ENCODE data around the gene UQCRQ. TPM values are rescaled to one million over a fixed set of nuclear protein-coding genes. Genes with fewer than 3 reads are reported as not detected.

UQCRQ gene
- total and polyA plus RNA-seq, 9 of the 15 experiments (the other 6 are each of a cell fraction or from before 2014, with no cell fraction given) = 235 to 2,421 (median 883) TPM

- TF ChIP-seq TCF15 (CRISPR knock-in tag; IDR thresholded peaks at IDR 0.05) (no peak), ETV1 (tag; conservative IDR thresholded peaks at IDR 0.05; ENCODE audit: low read depth) (peak; percentile 17; the same call in 1 of the 2 replicates), CBX2 (IDR thresholded peaks at IDR 0.05; ENCODE audit: insufficient read depth, low read length, poor library complexity, severe bottlenecking) (no peak), ZNF79 (CRISPR knock-in tag; IDR thresholded peaks at IDR 0.05; ENCODE audit: low read depth) (no peak), IRF2 (CRISPR knock-in tag; IDR thresholded peaks at IDR 0.05) (no peak), ETS1 (conservative IDR thresholded peaks at IDR 0.05; ENCODE audit: control insufficient read depth, low read depth, low read length) (0 out of 2 replicates have a peak, but pooled peaks have one; percentile 36), GABPA (tag; conservative IDR thresholded peaks at IDR 0.05; ENCODE audit: low read depth) (peak; percentile 97), TEAD4 (IDR thresholded peaks at IDR 0.05; ENCODE audit: low read length) (0 out of 2 replicates have a peak, but pooled peaks have one; percentile 4), TEAD4 (CRISPR knock-in tag; IDR thresholded peaks at IDR 0.05; ENCODE audit: borderline replicate concordance) (no peak), ILK (tag; IDR thresholded peaks at IDR 0.05; ENCODE audit: borderline replicate concordance, low read depth) (no peak), MCM2 (IDR thresholded peaks at IDR 0.05; ENCODE audit: low read depth) (no peak), E2F5 (CRISPR knock-in tag; IDR thresholded peaks at IDR 0.05) (peak; percentile 95), C11orf30 (IDR thresholded peaks at IDR 0.05; ENCODE audit: low read depth) (peak; percentile 83), ZNF551 (CRISPR knock-in tag; IDR thresholded peaks at IDR 0.05) (no peak), SMARCA4 (IDR thresholded peaks at IDR 0.05) (no peak)
Observed at GRCh38 chr5:132866342-132867045, at the start of gene UQCRQ, which contains the start of gene GDF9 (continued).
